Measurements from ENCODE around the gene KIF26B. TPM values are rescaled to one million over a fixed set of nuclear protein-coding genes. Genes with fewer than 3 reads are reported as not detected.

Gene KIF26B
- total and polyA plus RNA-seq, 5 donors, result 0.11 to 0.41 (median 0.29) TPM

- WGBS, result 94% methylated on average over 2 of the region's 2 CpGs
- DNase-seq, result no peak
- H3K27me3 ChIP-seq (ENCODE audit: control insufficient read depth, insufficient read depth), result no peaks in the 10 kb centered on the region
- no peak for ATAC-seq
- intact Hi-C loops (cut with DNase I), result no loop called here
- no peaks in the 10 kb centered on the region for H3K4me1 ChIP-seq (ENCODE audit: control insufficient read depth, insufficient read depth, low read length)
- H3K9me3 ChIP-seq (ENCODE audit: control insufficient read depth, low read length), result no peaks in the 10 kb centered on the region
- no peak overlapping the region for H3K4me3 ChIP-seq (ENCODE audit: low read length)
- H3K27ac ChIP-seq (ENCODE audit: low read length), result no peak overlapping the region
Observed at GRCh38 chr1:245172829-245173228, 18.0 kb downstream of the KIF26B start.

GRCh38 chr1:245173446-245174211, 18.8 kb downstream of the KIF26B start:
- Histone ChIP-seq H3K4me3 (ENCODE audit: low read length) (no peak overlapping the region), H3K27me3 (ENCODE audit: control insufficient read depth, insufficient read depth) (no peaks in the 10 kb centered on the region), H3K4me1 (ENCODE audit: control insufficient read depth, insufficient read depth, low read length) (no peaks in the 10 kb centered on the region), H3K9me3 (ENCODE audit: control insufficient read depth, low read length) (no peaks in the 10 kb centered on the region), H3K27ac (ENCODE audit: low read length) (no peak overlapping the region)
- intact Hi-C loops (cut with DNase I), result no loop called here
- ATAC-seq (peak in 1 of 2 donors; percentile 24), DNase-seq (no peak)
- 63% methylated on average over 21 of the region's 21 CpGs for WGBS

GRCh38 chr1:245177071-245177900, 22.5 kb downstream of the KIF26B start:
- ATAC-seq, result no peak
- 85% methylated on average over 10 of the region's 10 CpGs for WGBS
- Histone ChIP-seq H3K27me3 (ENCODE audit: control insufficient read depth, insufficient read depth) (no peaks in the 10 kb centered on the region), H3K4me3 (ENCODE audit: low read length) (no peak overlapping the region), H3K9me3 (ENCODE audit: control insufficient read depth, low read length) (no peaks in the 10 kb centered on the region), H3K27ac (ENCODE audit: low read length) (no peak overlapping the region), H3K4me1 (ENCODE audit: control insufficient read depth, insufficient read depth, low read length) (no peaks in the 10 kb centered on the region)
- intact Hi-C loops (cut with DNase I), result no loop called here
- DNase-seq, result no peak

GRCh38 chr1:245179706-245180105, 24.9 kb downstream of the KIF26B start:
- Histone ChIP-seq H3K9me3 (ENCODE audit: control insufficient read depth, low read length) (no peaks in the 10 kb centered on the region), H3K27ac (ENCODE audit: low read length) (no peak overlapping the region), H3K4me3 (ENCODE audit: low read length) (no peak overlapping the region), H3K4me1 (ENCODE audit: control insufficient read depth, insufficient read depth, low read length) (no peaks in the 10 kb centered on the region), H3K27me3 (ENCODE audit: control insufficient read depth, insufficient read depth) (no peaks in the 10 kb centered on the region)
- DNase-seq, result no peak
- 68% methylated on average over 9 of the region's 9 CpGs for WGBS
- no peak for ATAC-seq
- intact Hi-C loops (cut with DNase I), result no loop called here

- ATAC-seq, result peak in 1 of 2 donors; percentile 54
- H3K4me1 ChIP-seq (ENCODE audit: control insufficient read depth, insufficient read depth, low read length), result no peaks in the 10 kb centered on the region
- no peaks in the 10 kb centered on the region for H3K27me3 ChIP-seq (ENCODE audit: control insufficient read depth, insufficient read depth)
- no peak for DNase-seq
- no peak overlapping the region for H3K27ac ChIP-seq (ENCODE audit: low read length)
- 41% methylated on average over 6 of the region's 6 CpGs for WGBS
- intact Hi-C loops (cut with DNase I), result no loop called here
- H3K9me3 ChIP-seq (ENCODE audit: control insufficient read depth, low read length), result no peaks in the 10 kb centered on the region
- no peak overlapping the region for H3K4me3 ChIP-seq (ENCODE audit: low read length)
Observed at GRCh38 chr1:245180496-245181157, 25.8 kb downstream of the KIF26B start.

- no peak overlapping the region for H3K27ac ChIP-seq (ENCODE audit: low read length)
- no peaks in the 10 kb centered on the region for H3K9me3 ChIP-seq (ENCODE audit: control insufficient read depth, low read length)
- ATAC-seq (no peak), DNase-seq (no peak)
- 73% methylated on average over 7 of the region's 7 CpGs for WGBS
- H3K4me3 ChIP-seq (ENCODE audit: low read length), result no peak overlapping the region
- H3K27me3 ChIP-seq (ENCODE audit: control insufficient read depth, insufficient read depth), result no peaks in the 10 kb centered on the region
- intact Hi-C loops (cut with DNase I), result no loop called here
- no peaks in the 10 kb centered on the region for H3K4me1 ChIP-seq (ENCODE audit: control insufficient read depth, insufficient read depth, low read length)
Observed at GRCh38 chr1:245181158-245181517, 26.4 kb downstream of the KIF26B start.

GRCh38 chr1:245182028-245182427, 27.2 kb downstream of the KIF26B start:
- WGBS, result 41% methylated on average over 2 of the region's 2 CpGs

GRCh38 chr1:245183429-245183828, 28.6 kb downstream of the KIF26B start:
- H3K4me3 ChIP-seq (ENCODE audit: low read length), result no peak overlapping the region
- WGBS, result 61% methylated on average over 3 of the region's 3 CpGs
- H3K9me3 ChIP-seq (ENCODE audit: control insufficient read depth, low read length), result no peaks in the 10 kb centered on the region
- DNase-seq, result no peak
- H3K27me3 ChIP-seq (ENCODE audit: control insufficient read depth, insufficient read depth), result no peaks in the 10 kb centered on the region
- no peaks in the 10 kb centered on the region for H3K4me1 ChIP-seq (ENCODE audit: control insufficient read depth, insufficient read depth, low read length)
- no peak for ATAC-seq
- H3K27ac ChIP-seq (ENCODE audit: low read length), result no peak overlapping the region
- intact Hi-C loops (cut with DNase I), result no loop called here

More at GRCh38 chr1:245182028-245182427, 27.2 kb downstream of the KIF26B start:
- ATAC-seq, result peak in 1 of 2 donors; percentile 66
- Histone ChIP-seq H3K4me3 (ENCODE audit: low read length) (no peak overlapping the region), H3K9me3 (ENCODE audit: control insufficient read depth, low read length) (no peaks in the 10 kb centered on the region), H3K27ac (ENCODE audit: low read length) (no peak overlapping the region), H3K4me1 (ENCODE audit: control insufficient read depth, insufficient read depth, low read length) (no peaks in the 10 kb centered on the region), H3K27me3 (ENCODE audit: control insufficient read depth, insufficient read depth) (no peaks in the 10 kb centered on the region)
- DNase-seq, result no peak
- intact Hi-C loops (cut with DNase I), result no loop called here

- WGBS, result 78% methylated on average over 4 of the region's 4 CpGs
- ATAC-seq, result no peak
Observed at GRCh38 chr1:245184779-245185178, 30.0 kb downstream of the KIF26B start.

GRCh38 chr1:245188403-245188802, 33.6 kb downstream of the KIF26B start:
- H3K4me3 ChIP-seq (ENCODE audit: low read length), result no peak overlapping the region
- DNase-seq (no peak), ATAC-seq (no peak)
- intact Hi-C loops (cut with DNase I), result no loop called here
- WGBS, result 75% methylated on average over 4 of the region's 4 CpGs
- no peaks in the 10 kb centered on the region for H3K4me1 ChIP-seq (ENCODE audit: control insufficient read depth, insufficient read depth, low read length)
- no peaks in the 10 kb centered on the region for H3K9me3 ChIP-seq (ENCODE audit: control insufficient read depth, low read length)
- no peaks in the 10 kb centered on the region for H3K27me3 ChIP-seq (ENCODE audit: control insufficient read depth, insufficient read depth)
- no peak overlapping the region for H3K27ac ChIP-seq (ENCODE audit: low read length)

More at GRCh38 chr1:245184779-245185178, 30.0 kb downstream of the KIF26B start:
- H3K27ac ChIP-seq (ENCODE audit: low read length), result no peak overlapping the region
- intact Hi-C loops (cut with DNase I), result no loop called here
- DNase-seq, result no peak
- H3K4me3 ChIP-seq (ENCODE audit: low read length), result no peak overlapping the region
- H3K27me3 ChIP-seq (ENCODE audit: control insufficient read depth, insufficient read depth), result no peaks in the 10 kb centered on the region
- no peaks in the 10 kb centered on the region for H3K9me3 ChIP-seq (ENCODE audit: control insufficient read depth, low read length)
- no peaks in the 10 kb centered on the region for H3K4me1 ChIP-seq (ENCODE audit: control insufficient read depth, insufficient read depth, low read length)

- WGBS, result 94% methylated on average over 9 of the region's 9 CpGs
- Histone ChIP-seq H3K9me3 (ENCODE audit: control insufficient read depth, low read length) (no peaks in the 10 kb centered on the region), H3K27ac (ENCODE audit: low read length) (no peak overlapping the region), H3K4me1 (ENCODE audit: control insufficient read depth, insufficient read depth, low read length) (no peaks in the 10 kb centered on the region), H3K4me3 (ENCODE audit: low read length) (no peak overlapping the region), H3K27me3 (ENCODE audit: control insufficient read depth, insufficient read depth) (no peaks in the 10 kb centered on the region)
- intact Hi-C loops (cut with DNase I), result no loop called here
- DNase-seq (no peak), ATAC-seq (no peak)
Observed at GRCh38 chr1:245195398-245195797, 40.6 kb downstream of the KIF26B start.
